Kidney (tissue), 22 donors: ENCODE results near the gene TRMT1. TPM values are rescaled to one million over a fixed set of nuclear protein-coding genes. Genes with fewer than 3 reads are reported as not detected.
A peak's percentile ranks its signal among the peaks of the same experiment; 100 is the strongest.
"Not testable (repeated sequence)": the region's sequence is repeated elsewhere in the genome, so short reads cannot be mapped to it uniquely, and the experiment has no call there.

Experiments used
- DNase-seq, 5 donors: peaks; one replicate each; pipeline ENCODE4 v3.0.0-alpha.2; 2013 to 2020
- FAIRE-seq: peaks from 2 replicates; lab custom pipeline; 2012; peaks lifted over from hg19 to GRCh38; lab: Jason Lieb, UNC
- H3K27ac ChIP-seq, 2 donors: one replicate each; pipeline ENCODE4 v1.7.0; 2013; ENCODE audit warnings: low read depth in 2 of 2, low read length in 2 of 2, inconsistent platforms in 1 of 2
- H3K27me3 ChIP-seq: one replicate; pipeline ENCODE4 v1.7.1; 2013; ENCODE audit warnings: low read length, inconsistent platforms; ENCODE audit not compliant: control insufficient read depth, insufficient read depth
- H3K36me3 ChIP-seq, 3 donors: one replicate each; pipeline versions ENCODE4 v1.7.0 to v1.7.1; 2013; ENCODE audit warnings: low read length in 3 of 3, control low read depth in 1 of 3, inconsistent platforms in 1 of 3; ENCODE audit not compliant: insufficient read depth in 3 of 3, control insufficient read depth in 2 of 3
- H3K4me1 ChIP-seq, 3 donors: one replicate each; pipeline versions ENCODE4 v1.7.0 to v1.7.1; 2013; ENCODE audit warnings: low read length in 3 of 3, inconsistent platforms in 1 of 3, low read depth in 1 of 3; ENCODE audit not compliant: control insufficient read depth in 2 of 3, insufficient read depth in 2 of 3
- H3K4me3 ChIP-seq, 3 donors: one replicate each; pipeline versions ENCODE4 v1.7.0 to v1.8.1; 2013; ENCODE audit warnings: low read length in 3 of 3, control low read depth in 1 of 3, inconsistent platforms in 1 of 3
- H3K9ac ChIP-seq, 3 donors: one replicate each; pipeline versions ENCODE4 v1.7.0 to v1.7.1; 2013; ENCODE audit warnings: low read length in 3 of 3, control low read depth in 1 of 3, inconsistent platforms in 1 of 3
- H3K9me3 ChIP-seq, 3 donors: one replicate each; pipeline versions ENCODE4 v1.7.0 to v1.7.1; 2013; ENCODE audit warnings: low read length in 3 of 3, control low read depth in 1 of 3, inconsistent platforms in 1 of 3; ENCODE audit not compliant: control insufficient read depth in 2 of 3, insufficient read depth in 1 of 3
- CTCF ChIP-seq: IDR thresholded peaks from 3 replicates; pipeline ENCODE4 v1.5.1; 2012; ENCODE audit warnings: mild to moderate bottlenecking, moderate library complexity, borderline replicate concordance; ENCODE audit not compliant: insufficient read depth; ENCODE audit errors: extremely low read depth
- intact Hi-C: fragments of 100-400 bp; cut with DNase I; formaldehyde crosslinking; loops from one replicate; pipeline ENCODE4 v1.11.1; 2022
- long read RNA-seq, 10 donors: library from polyadenylated mRNA in 1 of 10; unstranded in 1 of 10; transcript quantifications; one replicate each; pipeline ENCODE4 v2.0.0 and lab custom pipeline, GENCODE V29; 2021 to 2026
- polyA plus RNA-seq: library from polyadenylated mRNA; stranded (reverse); fragments of 350-450 nt; fragmentation: Illumina TruSeq; extraction: RNeasy Lipid Tissue Mini Kit (QIAGEN cat#74804); gene quantifications from one replicate; pipeline ENCODE4 v1.2.3, GENCODE V29; 2014; ENCODE audit warnings: low read depth, low replicate concordance; ENCODE audit not compliant: insufficient read depth
- total RNA-seq: library from RNA; stranded (reverse); fragmentation: NEBNext Ultra II Directional; extraction: Animal tissue kit (Norgen Biotek cat#: 25700); gene quantifications from one replicate; pipeline ENCODE4 v1.2.1, GENCODE V29; 2021
- donor health status: control.
- donor health status: control.
- donor health status: control.
- donor health status: control.
- donor health status: control.
- donor health status: DM: yes; HTN: yes; CAD: no.
- donor health status: Normal renal cell carcinoma (clear cell type).

TRMT1 gene
- 40.0 TPM for total RNA-seq
- 22.7 TPM for polyA plus RNA-seq
- long read RNA-seq, donor 1, partial matches to known transcripts, result 0 of 4 reads
- long read RNA-seq, donor 1, other reads (novel, unspliced or antisense), result 0 of 4 reads
- long read RNA-seq, donor 2, partial matches to known transcripts, result 0 of 3 reads
- long read RNA-seq, donor 2, other reads (novel, unspliced or antisense), result 0 of 3 reads
- long read RNA-seq, donor 3, partial matches to known transcripts, result 0 of 2 reads
- long read RNA-seq, donor 3, other reads (novel, unspliced or antisense), result 0 of 2 reads
- long read RNA-seq, donor 4, partial matches to known transcripts, result 0 of 3 reads
- long read RNA-seq, donor 4, other reads (novel, unspliced or antisense), result 0 of 3 reads
- long read RNA-seq, donor 5, partial matches to known transcripts, result 0 of 1 reads
- long read RNA-seq, donor 5, other reads (novel, unspliced or antisense), result 0 of 1 reads
- long read RNA-seq, donor 6, partial matches to known transcripts, result 0 of 1 reads
- long read RNA-seq, donor 6, other reads (novel, unspliced or antisense), result 0 of 1 reads
- long read RNA-seq, donor 7, partial matches to known transcripts, result 10 of 39 reads
- long read RNA-seq, donor 7, other reads (novel, unspliced or antisense), result 24 of 39 reads
- long read RNA-seq, donor 8, partial matches to known transcripts, result 0 of 2 reads
- long read RNA-seq, donor 8, other reads (novel, unspliced or antisense), result 0 of 2 reads
- long read RNA-seq, donor 9, partial matches to known transcripts, result 0 of 1 reads
- long read RNA-seq, donor 9, other reads (novel, unspliced or antisense), result 0 of 1 reads
- long read RNA-seq, donor 10, partial matches to known transcripts, result 0 of 3 reads
- long read RNA-seq, donor 10, other reads (novel, unspliced or antisense), result 0 of 3 reads

GRCh38 chr19:13116282-13117175 is at the start of gene TRMT1:
Gene TRMT1 (minus strand): TSS chr19:13116740. CDS start chr19:13116399, 341 bp downstream.
- DNase-seq, result peak; percentile 94 to 97 (median 95)
- TF ChIP-seq CTCF, result no peak
- Histone ChIP-seq H3K9me3 (no peaks in the 10 kb centered on the region), H3K27ac (peak within 1 kb of the TSS; percentile 39 to 67), H3K4me3 (peak within 1 kb of the TSS; percentile 91 to 98 (median 93)), H3K27me3 (no peaks in the 10 kb centered on the region), H3K4me1 (peaks cover 2 to 28% (median 14%) of the 10 kb centered on the region in 3 donors), H3K9ac (peak within 1 kb of the TSS; percentile 71 to 91 (median 84)), H3K36me3 (peaks cover 0 to 2% (median 0%) of the 10 kb centered on the region in 3 donors)
- FAIRE-seq, result no peak
- intact Hi-C loops, result no loop called here

GRCh38 chr19:13166151-13166550 is 49.6 kb upstream of the TRMT1 start:
- DNase-seq, H3K9ac ChIP-seq, FAIRE-seq, H3K9me3 ChIP-seq, H3K27ac ChIP-seq, H3K36me3 ChIP-seq, H3K27me3 ChIP-seq, H3K4me3 ChIP-seq, intact Hi-C loops: not testable (repeated sequence)
- H3K4me1 ChIP-seq, result peaks cover 7 to 36% (median 15%) of the 10 kb centered on the region in 3 donors

- Histone ChIP-seq H3K4me1 (peaks cover 7 to 36% (median 15%) of the 10 kb centered on the region in 3 donors), H3K36me3 (no peaks in the 10 kb centered on the region), H3K9me3 (no peaks in the 10 kb centered on the region), H3K27me3 (no peaks in the 10 kb centered on the region), H3K4me3 (no peak overlapping the region), H3K9ac (peak overlapping the region in 2 of 3 donors; percentile 4 to 35), H3K27ac (peak overlapping the region; percentile 97)
- no peak for TF ChIP-seq CTCF
- DNase-seq, result peak in 3 of 5 donors; percentile 33 to 64 (median 56)
- intact Hi-C loops, result no loop called here
- FAIRE-seq, result no peak
Measured at GRCh38 chr19:13165162-13165997, 48.8 kb upstream of the TRMT1 start.
